Measurements from ENCODE around the gene FADS1.

- TF ChIP-seq CTCF (conservative IDR thresholded peaks at IDR 0.05) (no peak), ZFX (IDR thresholded peaks at IDR 0.05) (no peak)
Measured at GRCh38 chr11:61774411-61774810, 42.4 kb downstream of the FADS1 start.
